HUES48 (cell line): ENCODE data around the gene TES.

Experiments used
- H3K27ac ChIP-seq: one replicate; pipeline ENCODE4 v1.7.0; 2013; ENCODE audit warnings: low read depth, low read length, inconsistent platforms
- H3K27me3 ChIP-seq: 2 replicates; pipeline ENCODE4 v1.6.1; 2013; ENCODE audit warnings: mild to moderate bottlenecking, low read length; ENCODE audit not compliant: control insufficient read depth, insufficient read depth
- H3K36me3 ChIP-seq: 2 replicates; pipeline ENCODE4 v1.6.1; 2013; ENCODE audit warnings: low read length; ENCODE audit not compliant: control insufficient read depth, insufficient read depth
- H3K4me1 ChIP-seq: 2 replicates; pipeline ENCODE4 v1.6.1; 2013; ENCODE audit warnings: mild to moderate bottlenecking, low read length; ENCODE audit not compliant: control insufficient read depth, insufficient read depth
- H3K4me3 ChIP-seq: 2 replicates; pipeline ENCODE4 v1.5.1; 2013; ENCODE audit warnings: mild to moderate bottlenecking, low read depth, low read length
- H3K9ac ChIP-seq: 2 replicates; pipeline ENCODE4 v1.6.1; 2013; ENCODE audit warnings: mild to moderate bottlenecking, low read depth, low read length, moderate library complexity
- H3K9me3 ChIP-seq: 2 replicates; pipeline ENCODE4 v1.6.1; 2013; ENCODE audit warnings: low read length; ENCODE audit not compliant: control insufficient read depth, insufficient read depth

The TES gene

DNA sequence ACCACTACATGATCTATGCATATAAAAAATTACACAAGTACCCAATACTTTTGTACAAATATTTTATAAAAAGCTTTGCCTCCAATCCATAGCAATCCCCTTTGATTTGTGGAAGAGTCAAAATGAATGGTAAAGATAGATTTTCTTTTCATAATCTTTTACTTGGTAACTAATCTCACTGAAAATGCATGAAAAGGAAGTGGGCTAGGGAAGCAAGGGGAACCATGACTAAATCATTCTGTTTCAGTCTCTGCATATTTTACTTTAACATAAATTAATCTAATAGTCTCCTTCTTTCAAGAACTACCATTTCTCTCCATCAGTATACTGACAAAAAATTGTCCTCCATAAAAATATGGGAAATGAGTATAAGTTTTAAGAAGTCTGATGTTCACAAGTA, 96.9 kb downstream of the TES start:
- Histone ChIP-seq H3K27me3 (no peaks in the 10 kb centered on the region), H3K4me3 (no peak overlapping the region), H3K36me3 (no peaks in the 10 kb centered on the region), H3K4me1 (no peaks in the 10 kb centered on the region), H3K27ac (no peak overlapping the region), H3K9ac (no peak overlapping the region), H3K9me3 (no peaks in the 10 kb centered on the region)
